OCI-LY1 (cell line): ENCODE data around the gene KRTAP16-1.

ENCODE experiments used
- CTCF ChIP-seq: fragments of 200-600 bp; sonication (generic), shearing (Covaris generic); IDR thresholded peaks from 2 replicates; pipeline ENCODE4 v1.5.1; 2017; ENCODE audit warnings: mild to moderate bottlenecking, antibody characterized with exemption, low read length, moderate library complexity, mixed read lengths
- EZH2 ChIP-seq: fragments of 200-600 bp; sonication (generic), shearing (Covaris generic); IDR thresholded peaks from 2 replicates; pipeline ENCODE4 v1.8.0; 2017; ENCODE audit warnings: borderline replicate concordance, mixed run types, mild to moderate bottlenecking, antibody characterized with exemption, low read length, moderate library complexity, mixed read lengths

- no peak for TF ChIP-seq CTCF
- no peak for TF ChIP-seq EZH2
Observed at GRCh38 chr17:41265078-41265477, 44.0 kb downstream of the KRTAP16-1 start, which contains the start of gene KRTAP9-6.
